CD4-positive, alpha-beta T cell (primary cell): Measurements from ENCODE around the gene PPP6C. TPM values are rescaled to one million over a fixed set of nuclear protein-coding genes. Genes with fewer than 3 reads are reported as not detected.

Experiments
- ATAC-seq: fragments of 200-7000 bp; cut with Tn5 transposase; one replicate; pipeline ENCODE4 v1.10.0; 2022; ENCODE audit warnings: mild to moderate bottlenecking; ENCODE audit not compliant: poor library complexity
- CTCF ChIA-PET: fragments of 350-600 bp; sonication (Branson Sonifier 250); formaldehyde crosslinking; loops from one replicate; lab custom pipeline; 2021; ENCODE audit warnings: antibody characterized with exemption, inconsistent platforms; lab: Charles Lee
- POLR2A ChIA-PET: fragments of 350-600 bp; sonication (Branson Sonifier 250); formaldehyde crosslinking; loops from one replicate; lab custom pipeline; 2021; ENCODE audit warnings: antibody characterized with exemption, inconsistent platforms; lab: Charles Lee
- DNase-seq, 14 experiments: peaks; one replicate each; pipeline ENCODE4 v3.0.0-alpha.2; 2013 to 2020; ENCODE audit warnings: mixed read lengths in 2 of 14
- H3K27ac ChIP-seq, 2 donors: one replicate each; pipeline versions ENCODE4 v1.5.1 to v1.7.0; 2013; ENCODE audit warnings: low read length in 2 of 2, low read depth in 1 of 2, mild to moderate bottlenecking in 1 of 2
- H3K27me3 ChIP-seq, 2 experiments: 1 replicate in 1 of 2; 2 replicates in 1 of 2; pipeline versions ENCODE4 v1.6.1 to v1.7.0; 2013; ENCODE audit warnings: low read length in 2 of 2, control low read depth in 1 of 2, mild to moderate bottlenecking in 1 of 2, moderate library complexity in 1 of 2; ENCODE audit not compliant: insufficient read depth in 2 of 2, control insufficient read depth in 1 of 2
- H3K36me3 ChIP-seq: one replicate; pipeline ENCODE4 v1.6.1; 2013; ENCODE audit warnings: low read length, control low read depth; ENCODE audit not compliant: insufficient read depth
- H3K4me1 ChIP-seq: one replicate; pipeline ENCODE4 v1.6.1; 2013; ENCODE audit warnings: low read length, control low read depth; ENCODE audit not compliant: insufficient read depth
- H3K4me3 ChIP-seq: one replicate; pipeline ENCODE4 v1.5.1; 2013; ENCODE audit warnings: mild to moderate bottlenecking, low read length, moderate library complexity
- H3K9me3 ChIP-seq, 2 experiments: 1 replicate in 1 of 2; 2 replicates in 1 of 2; pipeline versions ENCODE4 v1.6.1 to v1.7.0; 2013; ENCODE audit warnings: low read length in 2 of 2, mild to moderate bottlenecking in 2 of 2, control low read depth in 1 of 2, moderate library complexity in 1 of 2; ENCODE audit not compliant: control insufficient read depth in 1 of 2, insufficient read depth in 1 of 2
- H3K27ac Mint-ChIP-seq: one replicate; pipeline ENCODE4 v1.8.0; 2020; ENCODE audit warnings: mixed read lengths
- H3K27me3 Mint-ChIP-seq: one replicate; pipeline ENCODE4 v1.8.0; 2021; ENCODE audit warnings: mixed read lengths
- H3K36me3 Mint-ChIP-seq: one replicate; pipeline ENCODE4 v1.8.0; 2021; ENCODE audit warnings: low read depth, mixed read lengths
- H3K4me1 Mint-ChIP-seq: one replicate; pipeline ENCODE4 v1.8.0; 2021; ENCODE audit warnings: low read depth, mixed read lengths
- H3K4me3 Mint-ChIP-seq: one replicate; pipeline ENCODE4 v1.8.0; 2020; ENCODE audit warnings: mild to moderate bottlenecking, mixed read lengths
- H3K9me3 Mint-ChIP-seq: one replicate; pipeline ENCODE4 v1.8.0; 2020; ENCODE audit warnings: mixed read lengths
- intact Hi-C, 2 experiments: fragments of 100-400 bp; cut with DNase I in 1 of 2; cut with micrococcal nuclease in 1 of 2; formaldehyde crosslinking; loops; one replicate each; pipeline versions ENCODE4 v1.15.1 to v1.9.0; 2023 to 2025; cut with DNase I, micrococcal nuclease
- total RNA-seq, 174 experiments: library from RNA in 2 of 174; stranded (reverse) in 2 of 174; gene quantifications; one replicate each; pipeline ENCODE4 v1.2.3 and lab custom pipeline; 2021 to 2026
- TF ChIP-seq, protein P1 (sequence below): fragments of 200-600 bp; IDR thresholded peaks from one replicate; pipeline ENCODE4 v1.8.0; 2022; ENCODE audit warnings: antibody characterized with exemption, mild to moderate bottlenecking

The PPP6C gene
- total RNA-seq, 2 experiments from 2014 or later, result 32.9 to 35.3 TPM

DNA sequence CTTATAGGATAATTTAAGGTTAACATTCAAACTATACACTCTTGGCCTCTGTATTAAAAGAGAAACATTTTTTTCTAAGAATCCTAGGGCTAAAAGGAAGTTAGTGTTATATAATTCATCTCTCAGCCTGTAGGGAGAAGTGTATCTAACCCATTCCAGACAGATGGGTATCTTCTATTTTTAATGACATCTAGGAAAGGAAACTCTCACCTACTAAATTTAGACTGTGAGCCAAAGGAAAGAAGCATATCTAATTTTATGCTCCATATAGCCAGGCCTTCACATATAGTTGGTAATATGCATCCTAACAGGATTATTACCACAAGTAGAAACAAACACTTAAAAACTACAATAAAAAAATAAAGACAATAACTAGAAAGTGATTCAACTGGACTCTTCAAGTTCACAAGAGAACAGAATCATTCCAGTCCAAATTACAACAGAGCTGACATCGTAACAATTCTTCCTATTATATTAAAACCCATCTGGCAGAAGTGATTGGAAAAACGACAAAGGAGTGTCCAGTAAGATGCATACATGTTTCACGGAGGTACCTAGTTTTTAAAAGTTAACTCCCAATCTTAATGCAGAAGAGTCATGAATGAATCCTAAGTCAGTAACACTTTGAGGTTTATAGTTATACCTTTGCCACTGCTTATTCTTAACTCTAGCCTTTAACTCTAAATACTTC, 85.7 kb downstream of the PPP6C start:
- POLR2A ChIA-PET, result no interaction called here
- no peak for DNase-seq
- no peaks in the 10 kb centered on the region for H3K27me3 ChIP-seq
- Mint-ChIP-seq H3K27ac (no peak overlapping the region), H3K27me3 (no peaks in the 10 kb centered on the region), H3K9me3 (no peaks in the 10 kb centered on the region), H3K4me1 (peaks cover 39% of the 10 kb centered on the region), H3K36me3 (no peaks in the 10 kb centered on the region), H3K4me3 (no peak overlapping the region)
- TF ChIP-seq, protein P1, sequence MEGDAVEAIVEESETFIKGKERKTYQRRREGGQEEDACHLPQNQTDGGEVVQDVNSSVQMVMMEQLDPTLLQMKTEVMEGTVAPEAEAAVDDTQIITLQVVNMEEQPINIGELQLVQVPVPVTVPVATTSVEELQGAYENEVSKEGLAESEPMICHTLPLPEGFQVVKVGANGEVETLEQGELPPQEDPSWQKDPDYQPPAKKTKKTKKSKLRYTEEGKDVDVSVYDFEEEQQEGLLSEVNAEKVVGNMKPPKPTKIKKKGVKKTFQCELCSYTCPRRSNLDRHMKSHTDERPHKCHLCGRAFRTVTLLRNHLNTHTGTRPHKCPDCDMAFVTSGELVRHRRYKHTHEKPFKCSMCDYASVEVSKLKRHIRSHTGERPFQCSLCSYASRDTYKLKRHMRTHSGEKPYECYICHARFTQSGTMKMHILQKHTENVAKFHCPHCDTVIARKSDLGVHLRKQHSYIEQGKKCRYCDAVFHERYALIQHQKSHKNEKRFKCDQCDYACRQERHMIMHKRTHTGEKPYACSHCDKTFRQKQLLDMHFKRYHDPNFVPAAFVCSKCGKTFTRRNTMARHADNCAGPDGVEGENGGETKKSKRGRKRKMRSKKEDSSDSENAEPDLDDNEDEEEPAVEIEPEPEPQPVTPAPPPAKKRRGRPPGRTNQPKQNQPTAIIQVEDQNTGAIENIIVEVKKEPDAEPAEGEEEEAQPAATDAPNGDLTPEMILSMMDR, result no peak
- intact Hi-C loops, result no loop called here
- no peaks in the 10 kb centered on the region for H3K9me3 ChIP-seq
- ATAC-seq, result no peak
- no peaks in the 10 kb centered on the region for H3K4me1 ChIP-seq
- H3K36me3 ChIP-seq, result no peaks in the 10 kb centered on the region
- no peak overlapping the region for H3K4me3 ChIP-seq
- no peak overlapping the region for H3K27ac ChIP-seq
- CTCF ChIA-PET, result no interaction called here

DNA sequence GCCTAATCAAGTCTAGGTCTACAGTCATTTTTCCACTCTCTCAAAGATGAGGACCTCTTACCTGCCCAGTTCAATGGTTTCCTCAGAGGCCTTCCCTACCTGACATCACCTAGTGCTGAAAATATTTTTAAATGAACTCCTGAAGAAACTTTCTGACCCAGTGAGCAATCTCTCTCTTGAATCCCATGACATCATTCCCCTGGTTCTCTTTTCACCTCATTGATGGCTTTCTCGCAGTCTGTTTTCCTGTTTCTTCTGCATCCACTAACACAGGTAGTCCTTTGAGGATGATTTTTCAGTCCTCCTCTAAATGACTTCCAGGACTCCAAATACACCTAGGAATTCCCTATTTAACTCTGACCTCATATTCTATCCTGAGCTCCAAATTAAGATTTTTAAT, 86.6 kb downstream of the PPP6C start:
- DNase-seq (no peak), ATAC-seq (no peak)
- Histone ChIP-seq H3K27me3 (no peaks in the 10 kb centered on the region), H3K4me3 (no peak overlapping the region), H3K9me3 (no peaks in the 10 kb centered on the region), H3K36me3 (no peaks in the 10 kb centered on the region), H3K4me1 (no peaks in the 10 kb centered on the region), H3K27ac (no peak overlapping the region)
- no peak overlapping the region for H3K4me3 Mint-ChIP-seq
- ChIA-PET CTCF (no interaction called here), POLR2A (no interaction called here)
- peaks cover 39% of the 10 kb centered on the region for H3K4me1 Mint-ChIP-seq
- no peaks in the 10 kb centered on the region for H3K27me3 Mint-ChIP-seq
- no peaks in the 10 kb centered on the region for H3K9me3 Mint-ChIP-seq
- intact Hi-C loops, result no loop called here
- no peaks in the 10 kb centered on the region for H3K36me3 Mint-ChIP-seq
- no peak overlapping the region for H3K27ac Mint-ChIP-seq
- TF ChIP-seq, protein P1, result no peak

DNA sequence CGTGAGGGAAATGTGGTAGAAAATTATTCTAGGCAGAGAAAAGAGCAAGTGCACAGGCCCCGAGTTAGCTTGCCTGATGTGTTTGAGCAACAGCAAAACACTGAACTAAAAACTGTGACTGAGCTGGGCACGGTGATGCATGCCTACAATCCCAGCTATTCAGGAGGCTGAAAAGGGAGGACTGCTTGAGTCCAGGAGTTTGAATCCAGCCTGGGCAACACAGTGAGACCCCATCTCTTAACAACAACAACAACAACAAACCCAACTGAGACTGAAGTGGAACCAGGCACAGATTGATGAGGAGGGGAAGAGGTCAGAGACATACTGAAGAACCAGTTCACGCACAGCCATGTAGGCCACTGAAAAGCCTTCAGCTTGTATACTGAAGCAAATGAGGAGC, 88.8 kb downstream of the PPP6C start:
- Mint-ChIP-seq H3K36me3 (peaks cover 10% of the 10 kb centered on the region), H3K27me3 (no peaks in the 10 kb centered on the region), H3K4me3 (no peak overlapping the region), H3K27ac (no peak overlapping the region), H3K4me1 (peaks cover 42% of the 10 kb centered on the region), H3K9me3 (no peaks in the 10 kb centered on the region)
- Histone ChIP-seq H3K4me1 (no peaks in the 10 kb centered on the region), H3K27ac (no peak overlapping the region), H3K9me3 (peaks cover 0 to 5% of the 10 kb centered on the region in 2 experiments), H3K27me3 (no peaks in the 10 kb centered on the region), H3K36me3 (no peaks in the 10 kb centered on the region), H3K4me3 (no peak overlapping the region)
- ChIA-PET CTCF (no interaction called here), POLR2A (no interaction called here)
- DNase-seq (no peak), ATAC-seq (no peak)
- TF ChIP-seq, protein P1, result no peak
- intact Hi-C loops, result no loop called here
